GM23338 (cell line): ENCODE data around the gene NRIP3.

Experiments
- CREB1 ChIP-seq: fragments of 250-450 bp; sonication (Bioruptor Pico); IDR thresholded peaks from 2 replicates; pipeline ENCODE4 v1.5.0; 2020; ENCODE audit warnings: low read depth, mild to moderate bottlenecking, moderate library complexity
- EZH2 ChIP-seq: fragments of 200-600 bp; sonication (generic); IDR thresholded peaks from one replicate; pipeline ENCODE4 v1.8.0; 2017; ENCODE audit warnings: antibody characterized with exemption, mild to moderate bottlenecking, low read depth; ENCODE audit not compliant: unreplicated experiment
- EZH2phosphoT487 ChIP-seq: fragments of 200-600 bp; sonication (generic); IDR thresholded peaks from one replicate; pipeline ENCODE4 v1.8.1; 2018; ENCODE audit warnings: antibody characterized with exemption; ENCODE audit not compliant: unreplicated experiment
- JUNB ChIP-seq: IDR thresholded peaks from one replicate; pipeline ENCODE4 v1.6.1; 2016; ENCODE audit warnings: antibody characterized with exemption; ENCODE audit not compliant: unreplicated experiment
- NANOG ChIP-seq: IDR thresholded peaks from 2 replicates; pipeline ENCODE4 v1.6.1; 2016; ENCODE audit warnings: antibody characterized with exemption, borderline replicate concordance
- POLR2AphosphoS5 ChIP-seq: IDR thresholded peaks from 2 replicates; pipeline ENCODE4 v1.6.1; 2016; ENCODE audit warnings: antibody characterized with exemption, low read depth
- STAT1 ChIP-seq: IDR thresholded peaks from one replicate; pipeline ENCODE4 v1.6.1; 2016; ENCODE audit warnings: antibody characterized with exemption; ENCODE audit not compliant: unreplicated experiment
- ZNF114 ChIP-seq: fragments of 250-450 bp; sonication (Bioruptor Pico); IDR thresholded peaks from 2 replicates; pipeline ENCODE4 v1.5.0; 2020; ENCODE audit warnings: mild to moderate bottlenecking, moderate library complexity
- ZNF331 ChIP-seq: fragments of 250-450 bp; sonication (Bioruptor Pico); IDR thresholded peaks from 2 replicates; pipeline ENCODE4 v1.5.0; 2020; ENCODE audit warnings: low read depth, mild to moderate bottlenecking, moderate library complexity
- TF ChIP-seq, protein P1 (sequence below), 2 experiments: fragments of 200-600 bp in 1 of 2; sonication (generic) in 1 of 2; conservative IDR thresholded peaks; 2 replicates each; pipeline versions ENCODE4 v1.5.1 to v1.6.1; 2016 to 2017; ENCODE audit warnings: antibody characterized with exemption in 2 of 2, low read depth in 2 of 2, mild to moderate bottlenecking in 2 of 2, moderate library complexity in 1 of 2
- TF ChIP-seq, protein P2 (sequence below): IDR thresholded peaks from 2 replicates; pipeline ENCODE4 v1.6.1; 2016; ENCODE audit warnings: antibody characterized with exemption
- TF ChIP-seq, protein P3 (sequence below): IDR thresholded peaks from one replicate; pipeline ENCODE4 v1.6.1; 2018; ENCODE audit warnings: antibody characterized with exemption; ENCODE audit not compliant: unreplicated experiment
- TF ChIP-seq, protein P4 (sequence below): fragments of 250-450 bp; sonication (Bioruptor Pico); IDR thresholded peaks from 2 replicates; pipeline ENCODE4 v1.5.0; 2020; ENCODE audit warnings: mild to moderate bottlenecking, moderate library complexity

DNA sequence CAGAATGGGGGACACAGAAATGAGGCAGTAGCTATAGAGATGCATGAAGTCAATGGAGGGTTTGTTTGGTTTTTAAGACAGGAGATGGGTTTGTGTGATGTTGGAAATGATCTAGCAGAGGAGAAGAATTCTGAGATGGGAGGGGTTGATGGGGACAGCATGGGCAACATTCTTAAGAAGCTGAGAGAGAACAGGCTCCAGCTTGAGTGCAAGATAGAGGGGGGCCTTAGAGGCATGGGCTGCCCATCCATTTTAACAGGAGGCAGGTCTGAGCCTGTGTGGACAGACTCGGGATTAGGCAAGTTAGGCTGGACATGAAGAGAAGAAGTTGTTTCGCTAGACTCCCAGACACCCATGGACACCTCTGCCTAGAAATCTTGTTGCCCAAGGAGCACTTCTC lies 37.9 kb upstream of the NRIP3 start:
- TF ChIP-seq, protein P1, sequence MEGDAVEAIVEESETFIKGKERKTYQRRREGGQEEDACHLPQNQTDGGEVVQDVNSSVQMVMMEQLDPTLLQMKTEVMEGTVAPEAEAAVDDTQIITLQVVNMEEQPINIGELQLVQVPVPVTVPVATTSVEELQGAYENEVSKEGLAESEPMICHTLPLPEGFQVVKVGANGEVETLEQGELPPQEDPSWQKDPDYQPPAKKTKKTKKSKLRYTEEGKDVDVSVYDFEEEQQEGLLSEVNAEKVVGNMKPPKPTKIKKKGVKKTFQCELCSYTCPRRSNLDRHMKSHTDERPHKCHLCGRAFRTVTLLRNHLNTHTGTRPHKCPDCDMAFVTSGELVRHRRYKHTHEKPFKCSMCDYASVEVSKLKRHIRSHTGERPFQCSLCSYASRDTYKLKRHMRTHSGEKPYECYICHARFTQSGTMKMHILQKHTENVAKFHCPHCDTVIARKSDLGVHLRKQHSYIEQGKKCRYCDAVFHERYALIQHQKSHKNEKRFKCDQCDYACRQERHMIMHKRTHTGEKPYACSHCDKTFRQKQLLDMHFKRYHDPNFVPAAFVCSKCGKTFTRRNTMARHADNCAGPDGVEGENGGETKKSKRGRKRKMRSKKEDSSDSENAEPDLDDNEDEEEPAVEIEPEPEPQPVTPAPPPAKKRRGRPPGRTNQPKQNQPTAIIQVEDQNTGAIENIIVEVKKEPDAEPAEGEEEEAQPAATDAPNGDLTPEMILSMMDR (conservative IDR thresholded peaks at IDR 0.05; ENCODE audit: low read depth in 2 of 2), result no peak
- no peak for TF ChIP-seq CREB1 (CRISPR knock-in tag)
- no peak for TF ChIP-seq EZH2phosphoT487
- TF ChIP-seq JUNB, result no peak
- TF ChIP-seq POLR2AphosphoS5, result no peak
- no peak for TF ChIP-seq EZH2
- TF ChIP-seq, protein P2, sequence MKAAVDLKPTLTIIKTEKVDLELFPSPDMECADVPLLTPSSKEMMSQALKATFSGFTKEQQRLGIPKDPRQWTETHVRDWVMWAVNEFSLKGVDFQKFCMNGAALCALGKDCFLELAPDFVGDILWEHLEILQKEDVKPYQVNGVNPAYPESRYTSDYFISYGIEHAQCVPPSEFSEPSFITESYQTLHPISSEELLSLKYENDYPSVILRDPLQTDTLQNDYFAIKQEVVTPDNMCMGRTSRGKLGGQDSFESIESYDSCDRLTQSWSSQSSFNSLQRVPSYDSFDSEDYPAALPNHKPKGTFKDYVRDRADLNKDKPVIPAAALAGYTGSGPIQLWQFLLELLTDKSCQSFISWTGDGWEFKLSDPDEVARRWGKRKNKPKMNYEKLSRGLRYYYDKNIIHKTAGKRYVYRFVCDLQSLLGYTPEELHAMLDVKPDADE, result no peak
- TF ChIP-seq, protein P3, sequence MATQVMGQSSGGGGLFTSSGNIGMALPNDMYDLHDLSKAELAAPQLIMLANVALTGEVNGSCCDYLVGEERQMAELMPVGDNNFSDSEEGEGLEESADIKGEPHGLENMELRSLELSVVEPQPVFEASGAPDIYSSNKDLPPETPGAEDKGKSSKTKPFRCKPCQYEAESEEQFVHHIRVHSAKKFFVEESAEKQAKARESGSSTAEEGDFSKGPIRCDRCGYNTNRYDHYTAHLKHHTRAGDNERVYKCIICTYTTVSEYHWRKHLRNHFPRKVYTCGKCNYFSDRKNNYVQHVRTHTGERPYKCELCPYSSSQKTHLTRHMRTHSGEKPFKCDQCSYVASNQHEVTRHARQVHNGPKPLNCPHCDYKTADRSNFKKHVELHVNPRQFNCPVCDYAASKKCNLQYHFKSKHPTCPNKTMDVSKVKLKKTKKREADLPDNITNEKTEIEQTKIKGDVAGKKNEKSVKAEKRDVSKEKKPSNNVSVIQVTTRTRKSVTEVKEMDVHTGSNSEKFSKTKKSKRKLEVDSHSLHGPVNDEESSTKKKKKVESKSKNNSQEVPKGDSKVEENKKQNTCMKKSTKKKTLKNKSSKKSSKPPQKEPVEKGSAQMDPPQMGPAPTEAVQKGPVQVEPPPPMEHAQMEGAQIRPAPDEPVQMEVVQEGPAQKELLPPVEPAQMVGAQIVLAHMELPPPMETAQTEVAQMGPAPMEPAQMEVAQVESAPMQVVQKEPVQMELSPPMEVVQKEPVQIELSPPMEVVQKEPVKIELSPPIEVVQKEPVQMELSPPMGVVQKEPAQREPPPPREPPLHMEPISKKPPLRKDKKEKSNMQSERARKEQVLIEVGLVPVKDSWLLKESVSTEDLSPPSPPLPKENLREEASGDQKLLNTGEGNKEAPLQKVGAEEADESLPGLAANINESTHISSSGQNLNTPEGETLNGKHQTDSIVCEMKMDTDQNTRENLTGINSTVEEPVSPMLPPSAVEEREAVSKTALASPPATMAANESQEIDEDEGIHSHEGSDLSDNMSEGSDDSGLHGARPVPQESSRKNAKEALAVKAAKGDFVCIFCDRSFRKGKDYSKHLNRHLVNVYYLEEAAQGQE, result no peak
- TF ChIP-seq ZNF114 (CRISPR knock-in tag), result no peak
- TF ChIP-seq ZNF331 (CRISPR knock-in tag), result no peak
- TF ChIP-seq STAT1, result no peak
- no peak for TF ChIP-seq NANOG
- TF ChIP-seq, protein P4, sequence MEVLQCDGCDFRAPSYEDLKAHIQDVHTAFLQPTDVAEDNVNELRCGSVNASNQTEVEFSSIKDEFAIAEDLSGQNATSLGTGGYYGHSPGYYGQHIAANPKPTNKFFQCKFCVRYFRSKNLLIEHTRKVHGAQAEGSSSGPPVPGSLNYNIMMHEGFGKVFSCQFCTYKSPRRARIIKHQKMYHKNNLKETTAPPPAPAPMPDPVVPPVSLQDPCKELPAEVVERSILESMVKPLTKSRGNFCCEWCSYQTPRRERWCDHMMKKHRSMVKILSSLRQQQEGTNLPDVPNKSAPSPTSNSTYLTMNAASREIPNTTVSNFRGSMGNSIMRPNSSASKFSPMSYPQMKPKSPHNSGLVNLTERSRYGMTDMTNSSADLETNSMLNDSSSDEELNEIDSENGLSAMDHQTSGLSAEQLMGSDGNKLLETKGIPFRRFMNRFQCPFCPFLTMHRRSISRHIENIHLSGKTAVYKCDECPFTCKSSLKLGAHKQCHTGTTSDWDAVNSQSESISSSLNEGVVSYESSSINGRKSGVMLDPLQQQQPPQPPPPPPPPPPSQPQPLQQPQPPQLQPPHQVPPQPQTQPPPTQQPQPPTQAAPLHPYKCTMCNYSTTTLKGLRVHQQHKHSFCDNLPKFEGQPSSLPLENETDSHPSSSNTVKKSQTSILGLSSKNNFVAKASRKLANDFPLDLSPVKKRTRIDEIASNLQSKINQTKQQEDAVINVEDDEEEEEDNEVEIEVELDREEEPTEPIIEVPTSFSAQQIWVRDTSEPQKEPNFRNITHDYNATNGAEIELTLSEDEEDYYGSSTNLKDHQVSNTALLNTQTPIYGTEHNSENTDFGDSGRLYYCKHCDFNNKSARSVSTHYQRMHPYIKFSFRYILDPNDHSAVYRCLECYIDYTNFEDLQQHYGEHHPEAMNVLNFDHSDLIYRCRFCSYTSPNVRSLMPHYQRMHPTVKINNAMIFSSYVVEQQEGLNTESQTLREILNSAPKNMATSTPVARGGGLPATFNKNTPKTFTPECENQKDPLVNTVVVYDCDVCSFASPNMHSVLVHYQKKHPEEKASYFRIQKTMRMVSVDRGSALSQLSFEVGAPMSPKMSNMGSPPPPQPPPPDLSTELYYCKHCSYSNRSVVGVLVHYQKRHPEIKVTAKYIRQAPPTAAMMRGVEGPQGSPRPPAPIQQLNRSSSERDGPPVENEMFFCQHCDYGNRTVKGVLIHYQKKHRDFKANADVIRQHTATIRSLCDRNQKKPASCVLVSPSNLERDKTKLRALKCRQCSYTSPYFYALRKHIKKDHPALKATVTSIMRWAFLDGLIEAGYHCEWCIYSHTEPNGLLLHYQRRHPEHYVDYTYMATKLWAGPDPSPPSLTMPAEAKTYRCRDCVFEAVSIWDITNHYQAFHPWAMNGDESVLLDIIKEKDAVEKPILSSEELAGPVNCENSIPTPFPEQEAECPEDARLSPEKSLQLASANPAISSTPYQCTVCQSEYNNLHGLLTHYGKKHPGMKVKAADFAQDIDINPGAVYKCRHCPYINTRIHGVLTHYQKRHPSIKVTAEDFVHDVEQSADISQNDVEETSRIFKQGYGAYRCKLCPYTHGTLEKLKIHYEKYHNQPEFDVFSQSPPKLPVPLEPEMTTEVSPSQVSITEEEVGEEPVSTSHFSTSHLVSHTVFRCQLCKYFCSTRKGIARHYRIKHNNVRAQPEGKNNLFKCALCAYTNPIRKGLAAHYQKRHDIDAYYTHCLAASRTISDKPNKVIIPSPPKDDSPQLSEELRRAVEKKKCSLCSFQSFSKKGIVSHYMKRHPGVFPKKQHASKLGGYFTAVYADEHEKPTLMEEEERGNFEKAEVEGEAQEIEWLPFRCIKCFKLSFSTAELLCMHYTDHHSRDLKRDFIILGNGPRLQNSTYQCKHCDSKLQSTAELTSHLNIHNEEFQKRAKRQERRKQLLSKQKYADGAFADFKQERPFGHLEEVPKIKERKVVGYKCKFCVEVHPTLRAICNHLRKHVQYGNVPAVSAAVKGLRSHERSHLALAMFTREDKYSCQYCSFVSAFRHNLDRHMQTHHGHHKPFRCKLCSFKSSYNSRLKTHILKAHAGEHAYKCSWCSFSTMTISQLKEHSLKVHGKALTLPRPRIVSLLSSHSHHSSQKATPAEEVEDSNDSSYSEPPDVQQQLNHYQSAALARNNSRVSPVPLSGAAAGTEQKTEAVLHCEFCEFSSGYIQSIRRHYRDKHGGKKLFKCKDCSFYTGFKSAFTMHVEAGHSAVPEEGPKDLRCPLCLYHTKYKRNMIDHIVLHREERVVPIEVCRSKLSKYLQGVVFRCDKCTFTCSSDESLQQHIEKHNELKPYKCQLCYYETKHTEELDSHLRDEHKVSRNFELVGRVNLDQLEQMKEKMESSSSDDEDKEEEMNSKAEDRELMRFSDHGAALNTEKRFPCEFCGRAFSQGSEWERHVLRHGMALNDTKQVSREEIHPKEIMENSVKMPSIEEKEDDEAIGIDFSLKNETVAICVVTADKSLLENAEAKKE (CRISPR knock-in tag), result no peak
